Esophagus squamous epithelium (tissue), 4 donors: ENCODE results near the gene NPPC.

Experiments used
- CTCF ChIP-seq, 6 experiments: fragments of 450-650 bp in 4 of 6; fragments of 200-600 bp in 2 of 6; sonication (generic) in 2 of 6; IDR thresholded peaks; one replicate each; pipeline ENCODE4 v1.5.1; 2016 to 2019; ENCODE audit warnings: antibody characterized with exemption in 6 of 6, mild to moderate bottlenecking in 4 of 6, moderate library complexity in 4 of 6
- POLR2A ChIP-seq, 4 donors: fragments of 450-650 bp; IDR thresholded peaks; one replicate each; pipeline ENCODE4 v1.6.1; 2017; ENCODE audit warnings: antibody characterized with exemption in 4 of 4, mild to moderate bottlenecking in 4 of 4, moderate library complexity in 3 of 4

GRCh38 chr2:231932985-231933915, 7.1 kb upstream of the NPPC start:
- TF ChIP-seq POLR2A (IDR thresholded peaks at IDR 0.05) (no peak), CTCF (IDR thresholded peaks at IDR 0.05) (no peak)
